Spleen (tissue), 11 donors: ENCODE results near the gene GGPS1. TPM values are rescaled to one million over a fixed set of nuclear protein-coding genes. Genes with fewer than 3 reads are reported as not detected.

Experiments
- DNase-seq: peaks from one replicate; pipeline ENCODE4 v3.0.0-alpha.2; 2020
- H3K27ac ChIP-seq, 8 donors: fragments of 200-600 bp; sonication (generic) in 7 of 8; 1 replicate in 4 of 8; 2 replicates in 4 of 8; pipeline versions ENCODE4 v1.5.0 to v1.8.0; 2016 to 2021; ENCODE audit warnings: inconsistent platforms in 4 of 8, mild to moderate bottlenecking in 4 of 8, moderate library complexity in 1 of 8
- H3K27me3 ChIP-seq, 7 donors: fragments of 200-600 bp; sonication (generic) in 6 of 7; replicated peaks in 1 of 7; 1 replicate in 4 of 7; 2 replicates in 3 of 7; pipeline versions ENCODE4 v1.5.0 to v1.8.0; 2016 to 2021; ENCODE audit warnings: inconsistent platforms in 3 of 7, mild to moderate bottlenecking in 1 of 7
- H3K36me3 ChIP-seq, 6 donors: fragments of 200-600 bp; sonication (generic) in 5 of 6; 1 replicate in 4 of 6; 2 replicates in 2 of 6; pipeline versions ENCODE4 v1.5.0 to v1.8.0; 2016 to 2021; ENCODE audit warnings: inconsistent platforms in 2 of 6
- H3K4me1 ChIP-seq, 6 donors: fragments of 200-600 bp; sonication (generic) in 5 of 6; 1 replicate in 3 of 6; 2 replicates in 3 of 6; pipeline versions ENCODE4 v1.5.0 to v1.8.0; 2016 to 2021; ENCODE audit warnings: inconsistent platforms in 3 of 6
- H3K4me3 ChIP-seq, 8 donors: fragments of 200-600 bp; sonication (generic) in 7 of 8; 1 replicate in 4 of 8; 2 replicates in 4 of 8; pipeline versions ENCODE4 v1.5.0 to v1.8.0; 2016 to 2021; ENCODE audit warnings: inconsistent platforms in 4 of 8, mild to moderate bottlenecking in 4 of 8, moderate library complexity in 2 of 8
- H3K9me3 ChIP-seq, 8 donors: fragments of 200-600 bp; sonication (generic) in 7 of 8; 1 replicate in 4 of 8; 2 replicates in 4 of 8; pipeline versions ENCODE4 v1.5.0 to v1.8.0; 2016 to 2021; ENCODE audit warnings: inconsistent platforms in 4 of 8
- POLR2A ChIP-seq, 3 donors: fragments of 450-650 bp; IDR thresholded peaks; one replicate each; pipeline ENCODE4 v1.5.1; 2017; ENCODE audit warnings: antibody characterized with exemption in 3 of 3, mild to moderate bottlenecking in 1 of 3
- POLR2AphosphoS5 ChIP-seq, 3 donors: sonication (generic); formaldehyde crosslinking; IDR thresholded peaks; one replicate each; pipeline ENCODE4 v1.5.1; 2017; ENCODE audit warnings: antibody characterized with exemption in 3 of 3
- WGBS, 5 donors: extraction: QIAGEN DNeasy Blood & Tissue Kit in 3 of 5; methylation state at CpG; one replicate each; pipeline versions ENCODE4 v1.1.5 to v1.1.7; 2013 to 2018; 5-methylcytosine and 5-hydroxymethylcytosine counted together
- intact Hi-C: fragments of 100-400 bp; cut with DNase I; formaldehyde crosslinking; loops from one replicate; pipeline ENCODE4 v1.15.0; 2023; ENCODE audit warnings: low total_unique reads
- polyA plus RNA-seq, 3 donors: library from polyadenylated mRNA; stranded (reverse); fragments of 200-250 nt; gene quantifications; one replicate each; pipeline ENCODE4 v1.2.1, GENCODE V29; 2013
- total RNA-seq, 7 donors: library from RNA; depleted of rRNA in 3 of 7; stranded (reverse); fragments of >200 nt in 3 of 7; fragmentation: NEBNext Ultra II Directional in 4 of 7; extraction: Animal tissue kit (Norgen Biotek cat#: 25700) in 4 of 7; gene quantifications; one replicate each; pipeline versions ENCODE4 v1.1.0 to v1.2.1, GENCODE V29; 2016 to 2021
- TF ChIP-seq, protein P1 (sequence below), 11 experiments: fragments of 200-600 bp in 7 of 11; fragments of 450-650 bp in 4 of 11; sonication (generic) in 4 of 11; IDR thresholded peaks in 8 of 11; conservative IDR thresholded peaks in 3 of 11; 1 replicate in 7 of 11; 2 replicates in 4 of 11; pipeline versions ENCODE4 v1.4.0 to v1.8.0; 2016 to 2021; ENCODE audit warnings: antibody characterized with exemption in 11 of 11, inconsistent platforms in 4 of 11, mild to moderate bottlenecking in 1 of 11
- donor health status: healthy with polysubstance abuse.
- donor health status: DM: no; HTN: no; CAD: no; lungs with moderate emphysema.
- donor health status: DM: no; HTN: no; CAD: no.
- donor health status: Bipolar disorder and iron deficiency.
- donor health status: healthy.
- donor health status: DM: no; HTN: no; CAD: no.
- donor health status: DM: yes; HTN: yes; CAD: no.

Gene GGPS1
- total and polyA plus RNA-seq, 10 donors: 23.6 to 34.9 (median 25.8) TPM

DNA sequence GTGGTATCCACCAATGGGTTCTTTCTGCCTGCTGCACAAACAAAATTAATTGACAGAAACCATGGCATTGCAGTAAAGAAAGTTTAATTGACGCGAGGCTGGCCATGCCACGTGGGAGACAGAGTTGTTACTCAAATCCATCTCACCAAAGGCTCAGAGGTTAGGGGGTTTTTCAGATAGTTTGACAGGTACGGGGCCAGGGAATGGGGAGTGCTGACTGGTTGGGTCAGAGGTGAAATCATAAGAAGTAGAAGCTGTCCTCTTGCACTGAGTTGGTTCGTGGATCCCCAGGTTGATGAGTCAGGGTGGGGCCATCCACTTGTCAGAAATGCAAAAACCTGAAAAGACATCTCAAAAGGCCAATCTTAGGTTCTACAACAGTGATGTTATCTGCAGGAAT is 37.9 kb downstream of the GGPS1 start:
- Histone ChIP-seq H3K9me3 (no peaks in the 10 kb centered on the region), H3K4me3 (peak overlapping the region in 1 of 8 donors; percentile 87), H3K27ac (peak overlapping the region in 1 of 8 donors; percentile 84), H3K36me3 (no peaks in the 10 kb centered on the region), H3K27me3 (no peaks in the 10 kb centered on the region), H3K4me1 (peaks cover 0 to 29% (median 21%) of the 10 kb centered on the region in 6 donors)
- no peak for DNase-seq
- no peak for TF ChIP-seq POLR2AphosphoS5 (IDR thresholded peaks at IDR 0.05)
- TF ChIP-seq POLR2A (IDR thresholded peaks at IDR 0.05): no peak
- TF ChIP-seq, protein P1, sequence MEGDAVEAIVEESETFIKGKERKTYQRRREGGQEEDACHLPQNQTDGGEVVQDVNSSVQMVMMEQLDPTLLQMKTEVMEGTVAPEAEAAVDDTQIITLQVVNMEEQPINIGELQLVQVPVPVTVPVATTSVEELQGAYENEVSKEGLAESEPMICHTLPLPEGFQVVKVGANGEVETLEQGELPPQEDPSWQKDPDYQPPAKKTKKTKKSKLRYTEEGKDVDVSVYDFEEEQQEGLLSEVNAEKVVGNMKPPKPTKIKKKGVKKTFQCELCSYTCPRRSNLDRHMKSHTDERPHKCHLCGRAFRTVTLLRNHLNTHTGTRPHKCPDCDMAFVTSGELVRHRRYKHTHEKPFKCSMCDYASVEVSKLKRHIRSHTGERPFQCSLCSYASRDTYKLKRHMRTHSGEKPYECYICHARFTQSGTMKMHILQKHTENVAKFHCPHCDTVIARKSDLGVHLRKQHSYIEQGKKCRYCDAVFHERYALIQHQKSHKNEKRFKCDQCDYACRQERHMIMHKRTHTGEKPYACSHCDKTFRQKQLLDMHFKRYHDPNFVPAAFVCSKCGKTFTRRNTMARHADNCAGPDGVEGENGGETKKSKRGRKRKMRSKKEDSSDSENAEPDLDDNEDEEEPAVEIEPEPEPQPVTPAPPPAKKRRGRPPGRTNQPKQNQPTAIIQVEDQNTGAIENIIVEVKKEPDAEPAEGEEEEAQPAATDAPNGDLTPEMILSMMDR (IDR thresholded peaks at IDR 0.05 in 8 of 11, conservative IDR thresholded peaks at IDR 0.05 in 3 of 11): no peak
- intact Hi-C loops: no loop called here
- 72 to 89% (median 86%) methylated on average over 5 of the region's 5 CpGs for WGBS, 5 donors

DNA sequence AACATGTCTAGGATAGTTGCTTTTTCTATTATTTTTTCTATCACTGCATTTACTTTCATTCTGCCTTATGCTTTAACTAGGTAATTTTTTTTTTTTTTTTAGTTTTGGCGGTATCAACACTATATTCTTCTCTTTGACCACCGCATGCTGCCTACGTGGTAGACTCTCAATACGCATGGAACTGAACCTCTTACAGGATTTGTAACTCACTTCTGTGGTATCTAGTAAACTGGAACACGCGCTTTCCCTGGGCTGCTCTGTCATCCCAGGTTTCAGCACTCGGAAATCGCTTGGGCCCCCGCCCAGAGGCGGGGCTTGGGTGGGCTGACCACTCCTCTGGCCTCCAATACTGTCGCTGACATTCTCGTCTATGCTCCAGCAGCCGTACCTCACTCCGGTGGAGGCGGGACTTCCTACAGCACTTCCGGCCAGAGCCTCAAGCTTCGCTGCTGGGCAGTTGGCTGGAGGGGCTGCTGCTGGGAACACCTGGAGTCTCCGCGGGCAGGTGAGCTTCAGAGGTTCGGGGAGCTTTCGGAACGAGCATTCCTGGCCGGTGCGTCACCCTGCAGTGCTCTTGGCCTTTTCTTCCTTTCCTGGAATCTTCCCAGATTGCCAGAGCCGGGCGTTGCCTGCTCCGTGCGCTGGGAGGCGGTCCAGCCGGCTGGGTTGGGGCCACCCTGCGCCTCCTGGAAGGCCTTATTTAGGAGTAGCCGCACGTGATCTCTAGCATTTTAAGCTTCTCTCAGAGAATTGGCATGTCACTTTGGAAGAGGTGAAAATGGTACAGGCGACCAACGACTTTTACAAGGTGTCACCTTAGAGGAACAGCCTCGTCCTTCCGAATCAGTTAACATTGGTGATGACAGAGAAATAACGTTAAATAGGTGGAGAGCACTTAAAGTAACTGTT is 38.9 kb downstream of the GGPS1 start, which contains the start of gene TBCE:
Gene TBCE (plus strand): TSS at position 428 of the 909 bp plus-strand sequence. CDS start 12,623 bp downstream, outside the sequence.
- Histone ChIP-seq H3K27me3 (no peaks in the 10 kb centered on the region), H3K36me3 (peaks cover 0 to 8% (median 0%) of the 10 kb centered on the region in 6 donors), H3K27ac (peak within 1 kb of the TSS; percentile 74 to 92 (median 82)), H3K4me1 (peaks cover 0 to 29% (median 21%) of the 10 kb centered on the region in 6 donors), H3K9me3 (no peaks in the 10 kb centered on the region), H3K4me3 (peak within 1 kb of the TSS; percentile 60 to 97 (median 72))
- intact Hi-C loops: no loop called here
- DNase-seq: peak; percentile 98
- peak in 2 of 3 donors; percentile 9 to 39 for TF ChIP-seq POLR2A (IDR thresholded peaks at IDR 0.05)
- TF ChIP-seq, protein P1 (IDR thresholded peaks at IDR 0.05 in 8 of 11, conservative IDR thresholded peaks at IDR 0.05 in 3 of 11): peak in 3 of 11 experiments; percentile 13 to 21 (median 14)
- peak; percentile 87 to 92 (median 88) for TF ChIP-seq POLR2AphosphoS5 (IDR thresholded peaks at IDR 0.05)
- WGBS, 5 donors: 0% methylated on average over 25 to 38 of the region's 38 CpGs

DNA sequence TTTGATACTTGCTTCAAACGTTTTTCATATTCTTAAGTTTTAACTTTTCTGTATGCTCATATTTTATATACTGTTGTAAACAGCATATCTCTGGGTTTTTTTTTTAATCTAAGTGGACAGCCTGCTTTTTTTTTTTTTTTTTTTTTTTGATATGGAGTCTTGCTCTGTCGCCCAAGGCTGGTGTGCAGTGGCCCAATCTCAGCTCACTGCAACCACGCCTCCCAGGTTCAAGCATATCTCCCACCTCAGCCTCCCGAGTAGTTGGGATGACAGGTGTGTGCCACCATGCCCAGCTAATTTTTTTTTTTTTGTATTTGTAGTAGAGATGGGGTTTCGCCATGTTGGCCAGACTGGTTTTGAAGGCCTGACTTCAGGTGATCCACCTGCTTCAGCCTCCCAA is 40.1 kb downstream of the GGPS1 start:
- Histone ChIP-seq H3K4me1 (peaks cover 0 to 29% (median 21%) of the 10 kb centered on the region in 6 donors), H3K9me3 (no peaks in the 10 kb centered on the region), H3K36me3 (peaks cover 0 to 9% (median 0%) of the 10 kb centered on the region in 6 donors), H3K4me3 (peak overlapping the region in 4 of 8 donors; percentile 63 to 87 (median 70)), H3K27me3 (no peaks in the 10 kb centered on the region), H3K27ac (peak overlapping the region in 1 of 8 donors; percentile 92)
- 75 to 88% (median 82%) methylated on average over 5 of the region's 5 CpGs for WGBS, 5 donors
- no peak for DNase-seq
- intact Hi-C loops: no loop called here
- TF ChIP-seq POLR2AphosphoS5 (IDR thresholded peaks at IDR 0.05): no peak
- TF ChIP-seq, protein P1 (IDR thresholded peaks at IDR 0.05 in 8 of 11, conservative IDR thresholded peaks at IDR 0.05 in 3 of 11): no peak
- TF ChIP-seq POLR2A (IDR thresholded peaks at IDR 0.05): no peak

DNA sequence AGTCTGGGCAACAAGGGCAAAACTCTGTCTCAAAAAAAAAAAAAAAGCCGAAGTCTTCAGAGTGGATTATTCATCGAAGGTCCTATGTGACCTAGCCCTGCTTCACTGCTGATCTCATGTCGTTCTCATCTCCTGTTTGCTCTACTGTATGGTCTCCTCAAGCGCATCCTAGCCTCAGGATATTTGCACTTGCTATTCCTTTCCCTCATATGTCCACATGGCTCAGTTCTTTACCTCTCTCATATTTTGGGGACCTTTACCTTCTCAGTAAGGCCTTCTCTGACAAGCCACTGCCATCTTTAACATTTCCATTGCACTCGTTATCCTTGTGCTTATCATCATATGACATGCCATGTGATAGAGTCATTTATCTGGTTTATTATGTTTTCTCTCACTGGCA is 41.4 kb downstream of the GGPS1 start:
- H3K9me3 ChIP-seq: no peaks in the 10 kb centered on the region
- no peak overlapping the region for H3K27ac ChIP-seq
- 92 to 95% (median 94%) methylated on average over 5 of the region's 5 CpGs for WGBS, 5 donors
- no peak overlapping the region for H3K4me3 ChIP-seq
- H3K27me3 ChIP-seq: no peaks in the 10 kb centered on the region
- peaks cover 0 to 29% (median 21%) of the 10 kb centered on the region in 6 donors for H3K4me1 ChIP-seq
- no peak for DNase-seq
- intact Hi-C loops: no loop called here
- TF ChIP-seq POLR2AphosphoS5 (IDR thresholded peaks at IDR 0.05) (no peak), POLR2A (IDR thresholded peaks at IDR 0.05) (no peak)
- TF ChIP-seq, protein P1 (IDR thresholded peaks at IDR 0.05 in 8 of 11, conservative IDR thresholded peaks at IDR 0.05 in 3 of 11): no peak
- peaks cover 0 to 18% (median 0%) of the 10 kb centered on the region in 6 donors for H3K36me3 ChIP-seq
